ENCODE data around the gene KAZN.

DNA sequence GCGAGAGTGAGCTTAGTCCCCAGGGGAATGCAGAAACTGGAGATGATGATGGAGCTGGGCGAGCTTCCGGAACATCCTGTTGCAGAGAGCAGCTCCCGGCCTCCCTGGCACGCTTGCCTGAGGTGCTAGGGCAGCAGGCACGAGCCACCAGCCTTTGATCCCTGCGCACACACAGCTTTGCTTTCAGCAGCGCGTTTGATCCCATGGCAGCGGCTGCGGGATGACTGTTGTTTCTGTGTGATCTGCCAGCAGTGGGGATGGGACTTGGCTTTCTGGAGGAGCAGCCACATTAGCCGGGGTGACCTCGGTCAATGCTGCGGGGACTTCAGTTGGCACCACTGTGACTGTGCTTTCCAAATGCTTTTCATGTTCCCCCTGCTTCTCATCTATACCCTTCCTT is 193.2 kb downstream of the KAZN start:
- no peak for TF ChIP-seq CTCF (conservative IDR thresholded peaks at IDR 0.05; ENCODE audit: low read length)
- no peak for TF ChIP-seq EZH2phosphoT487 (IDR thresholded peaks at IDR 0.05; ENCODE audit: borderline replicate concordance)
